ENCODE data around the gene KLHDC2. TPM values are rescaled to one million over a fixed set of nuclear protein-coding genes. Genes with fewer than 3 reads are reported as not detected.
"Not testable (repeated sequence)": the region's sequence is repeated elsewhere in the genome, so short reads cannot be mapped to it uniquely, and the experiment has no call there.

KLHDC2 gene
- polyA plus RNA-seq: 100 to 1,000 TPM in 2 of 4 donors, 10 to 100 TPM in 2; 40.0 to 135 (median 103) TPM
- long read RNA-seq, donor 1: 0 reads
- long read RNA-seq, donor 2, full-length matches to known transcripts: 6 of 34 reads
- long read RNA-seq, donor 2, partial matches to known transcripts: 28 of 34 reads
- long read RNA-seq, donor 2, other reads (novel, unspliced or antisense): 0 of 34 reads
- long read RNA-seq, donor 3, full-length matches to known transcripts: 24 of 24 reads
- long read RNA-seq, donor 3, partial matches to known transcripts: 0 of 24 reads
- long read RNA-seq, donor 3, other reads (novel, unspliced or antisense): 0 of 24 reads
- long read RNA-seq, donor 4, full-length matches to known transcripts: 1 of 1 reads
- long read RNA-seq, donor 4, partial matches to known transcripts: 0 of 1 reads
- long read RNA-seq, donor 4, other reads (novel, unspliced or antisense): 0 of 1 reads
- long read RNA-seq, donor 5, full-length matches to known transcripts: 5 of 5 reads
- long read RNA-seq, donor 5, partial matches to known transcripts: 0 of 5 reads
- long read RNA-seq, donor 5, other reads (novel, unspliced or antisense): 0 of 5 reads
- long read RNA-seq, donor 6, full-length matches to known transcripts: 25 of 80 reads
- long read RNA-seq, donor 6, partial matches to known transcripts: 47 of 80 reads
- long read RNA-seq, donor 6, other reads (novel, unspliced or antisense): 8 of 80 reads
- long read RNA-seq, donor 7: 0 reads
- long read RNA-seq, donor 8, full-length matches to known transcripts: 1 of 1 reads
- long read RNA-seq, donor 8, partial matches to known transcripts: 0 of 1 reads
- long read RNA-seq, donor 8, other reads (novel, unspliced or antisense): 0 of 1 reads
- long read RNA-seq, donor 9, full-length matches to known transcripts: 5 of 5 reads
- long read RNA-seq, donor 9, partial matches to known transcripts: 0 of 5 reads
- long read RNA-seq, donor 9, other reads (novel, unspliced or antisense): 0 of 5 reads
- long read RNA-seq, donor 10, full-length matches to known transcripts: 41 of 149 reads
- long read RNA-seq, donor 10, partial matches to known transcripts: 108 of 149 reads
- long read RNA-seq, donor 10, other reads (novel, unspliced or antisense): 0 of 149 reads

- FAIRE-seq: no peak
- WGBS, 3 donors: 0% methylated on average over 47 to 86 of the region's 86 CpGs
- H3K27ac ChIP-seq (ENCODE audit: low read depth in 1 of 3, low read length in 2 of 3): peak within 1 kb of the TSS; percentile 96 to 100 (median 96)
- no peaks in the 10 kb centered on the region for H3K9me3 ChIP-seq (ENCODE audit: control insufficient read depth in 2 of 2, insufficient read depth in 1 of 2, low read depth in 1 of 2, low read length in 1 of 2)
- H3K4me3 ChIP-seq (ENCODE audit: low read depth in 1 of 3, low read length in 3 of 3): peak within 1 kb of the TSS; percentile 79 to 98 (median 89)
- no peaks in the 10 kb centered on the region for H3K27me3 ChIP-seq (ENCODE audit: control insufficient read depth in 3 of 3, insufficient read depth in 3 of 3, low read length in 3 of 3)
- H3K36me3 ChIP-seq (ENCODE audit: control insufficient read depth in 3 of 3, insufficient read depth in 2 of 3, low read depth in 1 of 3, low read length in 3 of 3): peaks cover 0 to 8% (median 0%) of the 10 kb centered on the region in 3 donors
- peak; percentile 85 to 95 for DNase-seq
- H3K4me1 ChIP-seq (ENCODE audit: control insufficient read depth in 3 of 3, insufficient read depth in 2 of 3, low read depth in 1 of 3, low read length in 2 of 3): peaks cover 4 to 26% (median 4%) of the 10 kb centered on the region in 3 donors
These were observed at the start of gene KLHDC2 for GRCh38 chr14:49767571-49768300. KLHDC2 (plus strand) TSS chr14:49768153; CDS start chr14:49768469, 316 bp downstream.

DNA sequence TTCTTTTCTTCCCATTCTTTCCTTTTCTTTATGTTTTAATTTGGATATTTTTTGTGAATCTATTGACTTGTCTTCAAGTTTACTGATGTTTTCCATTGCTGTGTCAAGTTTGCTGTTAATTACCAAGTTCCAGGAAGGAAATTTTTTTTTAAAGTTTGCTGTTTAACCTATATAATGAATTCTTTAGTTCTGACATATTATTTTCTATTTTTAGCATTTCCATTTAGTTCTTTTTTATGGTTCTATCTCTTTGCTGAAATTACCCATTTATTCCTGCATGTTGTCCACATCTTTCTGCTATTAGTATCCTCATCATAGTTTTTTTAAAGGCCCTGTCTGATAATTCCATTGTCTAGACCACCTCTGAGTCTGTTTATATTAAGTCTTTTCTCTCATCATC, 47.2 kb upstream of the KLHDC2 start:
- Histone ChIP-seq H3K27me3 (ENCODE audit: control insufficient read depth in 3 of 3, insufficient read depth in 3 of 3, low read length in 3 of 3) (no peaks in the 10 kb centered on the region), H3K4me1 (ENCODE audit: control insufficient read depth in 3 of 3, insufficient read depth in 2 of 3, low read depth in 1 of 3, low read length in 2 of 3) (no peaks in the 10 kb centered on the region), H3K4me3 (ENCODE audit: low read depth in 1 of 3, low read length in 3 of 3) (no peak overlapping the region), H3K27ac (ENCODE audit: low read depth in 1 of 3, low read length in 2 of 3) (no peak overlapping the region), H3K9me3 (ENCODE audit: control insufficient read depth in 2 of 2, insufficient read depth in 1 of 2, low read depth in 1 of 2, low read length in 1 of 2) (peaks cover 0 to 9% of the 10 kb centered on the region in 2 donors), H3K36me3 (ENCODE audit: control insufficient read depth in 3 of 3, insufficient read depth in 2 of 3, low read depth in 1 of 3, low read length in 3 of 3) (peaks cover 0 to 26% (median 0%) of the 10 kb centered on the region in 3 donors)
- DNase-seq (no peak), FAIRE-seq (no peak)

GRCh38 chr14:49721733-49722435, 46.1 kb upstream of the KLHDC2 start:
- H3K27ac ChIP-seq (ENCODE audit: low read depth in 1 of 3, low read length in 2 of 3): not testable (repeated sequence)

DNA sequence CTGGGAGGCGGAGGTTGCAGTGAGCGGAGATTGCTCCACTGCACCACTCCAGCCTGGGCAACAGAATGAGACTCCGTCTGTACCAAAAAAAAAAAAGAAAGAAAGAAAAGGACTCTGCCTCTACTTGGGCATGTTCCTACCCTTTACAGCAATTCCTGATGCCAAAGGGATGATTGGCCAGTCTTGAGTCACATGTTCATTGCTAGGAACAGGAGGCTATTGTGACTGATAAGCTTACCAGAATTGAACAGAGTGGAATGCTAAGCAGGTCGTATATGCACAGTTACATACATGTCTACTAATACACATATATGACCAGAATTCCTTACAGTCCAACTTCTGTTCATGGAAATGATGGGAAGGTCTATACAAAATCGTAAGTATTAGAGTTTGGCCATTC, 40.8 kb upstream of the KLHDC2 start:
- no peaks in the 10 kb centered on the region for H3K27me3 ChIP-seq (ENCODE audit: control insufficient read depth in 3 of 3, insufficient read depth in 3 of 3, low read length in 3 of 3)
- WGBS, 3 donors: 83 to 89% (median 89%) methylated on average over 5 of the region's 5 CpGs
- FAIRE-seq (no peak), DNase-seq (no peak)
- H3K4me1 ChIP-seq (ENCODE audit: control insufficient read depth in 3 of 3, insufficient read depth in 2 of 3, low read depth in 1 of 3, low read length in 2 of 3): no peaks in the 10 kb centered on the region
- H3K27ac ChIP-seq (ENCODE audit: low read depth in 1 of 3, low read length in 2 of 3): no peak overlapping the region
- H3K36me3 ChIP-seq (ENCODE audit: control insufficient read depth in 3 of 3, insufficient read depth in 2 of 3, low read depth in 1 of 3, low read length in 3 of 3): peaks cover 2 to 13% (median 3%) of the 10 kb centered on the region in 3 donors
- H3K9me3 ChIP-seq (ENCODE audit: control insufficient read depth in 2 of 2, insufficient read depth in 1 of 2, low read depth in 1 of 2, low read length in 1 of 2): no peaks in the 10 kb centered on the region
- no peak overlapping the region for H3K4me3 ChIP-seq (ENCODE audit: low read depth in 1 of 3, low read length in 3 of 3)

More at GRCh38 chr14:49721733-49722435, 46.1 kb upstream of the KLHDC2 start:
- not testable (repeated sequence) for H3K27me3 ChIP-seq (ENCODE audit: control insufficient read depth in 3 of 3, insufficient read depth in 3 of 3, low read length in 3 of 3); H3K4me1 ChIP-seq (ENCODE audit: control insufficient read depth in 3 of 3, insufficient read depth in 2 of 3, low read depth in 1 of 3, low read length in 2 of 3); FAIRE-seq; H3K4me3 ChIP-seq (ENCODE audit: low read depth in 1 of 3, low read length in 3 of 3); DNase-seq; H3K9me3 ChIP-seq (ENCODE audit: control insufficient read depth in 2 of 2, insufficient read depth in 1 of 2, low read depth in 1 of 2, low read length in 1 of 2)
- 89 to 97% (median 90%) methylated on average over 9 of the region's 9 CpGs for WGBS, 3 donors
- H3K36me3 ChIP-seq (ENCODE audit: control insufficient read depth in 3 of 3, insufficient read depth in 2 of 3, low read depth in 1 of 3, low read length in 3 of 3): peaks cover 0 to 28% (median 2%) of the 10 kb centered on the region in 3 donors

- no peak overlapping the region for H3K27ac ChIP-seq (ENCODE audit: low read depth in 1 of 3, low read length in 2 of 3)
- no peak overlapping the region for H3K4me3 ChIP-seq (ENCODE audit: low read depth in 1 of 3, low read length in 3 of 3)
- DNase-seq (no peak), FAIRE-seq (no peak)
- H3K9me3 ChIP-seq (ENCODE audit: control insufficient read depth in 2 of 2, insufficient read depth in 1 of 2, low read depth in 1 of 2, low read length in 1 of 2): no peaks in the 10 kb centered on the region
- no peaks in the 10 kb centered on the region for H3K4me1 ChIP-seq (ENCODE audit: control insufficient read depth in 3 of 3, insufficient read depth in 2 of 3, low read depth in 1 of 3, low read length in 2 of 3)
- peaks cover 0 to 5% (median 0%) of the 10 kb centered on the region in 3 donors for H3K36me3 ChIP-seq (ENCODE audit: control insufficient read depth in 3 of 3, insufficient read depth in 2 of 3, low read depth in 1 of 3, low read length in 3 of 3)
- H3K27me3 ChIP-seq (ENCODE audit: control insufficient read depth in 3 of 3, insufficient read depth in 3 of 3, low read length in 3 of 3): no peaks in the 10 kb centered on the region
- 89 to 93% (median 89%) methylated on average over 3 of the region's 3 CpGs for WGBS, 3 donors
These were observed 35.1 kb upstream of the KLHDC2 start for GRCh38 chr14:49732896-49733295.

DNA sequence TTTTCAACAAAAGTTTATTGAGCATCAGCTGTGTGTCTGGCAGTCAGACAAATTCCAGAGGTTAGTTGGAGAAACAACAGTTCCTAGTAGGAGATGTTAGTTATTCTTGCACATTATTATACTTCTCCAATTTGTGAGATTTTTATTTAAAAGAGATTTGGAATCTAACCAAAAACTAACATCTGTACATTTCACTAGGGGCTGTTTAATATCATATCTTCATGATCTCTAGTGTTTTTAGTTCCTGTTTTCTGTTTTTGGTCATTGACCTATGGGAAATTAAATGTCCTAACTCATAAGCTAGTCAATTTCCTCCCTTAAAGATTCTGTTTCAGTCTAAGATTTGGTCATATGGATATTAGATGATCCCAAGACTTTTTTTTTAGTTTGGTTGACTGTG, 34.1 kb upstream of the KLHDC2 start:
- no peak for FAIRE-seq
- DNase-seq: no peak
- Histone ChIP-seq H3K36me3 (ENCODE audit: control insufficient read depth in 3 of 3, insufficient read depth in 2 of 3, low read depth in 1 of 3, low read length in 3 of 3) (peaks cover 0 to 3% (median 0%) of the 10 kb centered on the region in 3 donors), H3K9me3 (ENCODE audit: control insufficient read depth in 2 of 2, insufficient read depth in 1 of 2, low read depth in 1 of 2, low read length in 1 of 2) (no peaks in the 10 kb centered on the region), H3K4me3 (ENCODE audit: low read depth in 1 of 3, low read length in 3 of 3) (no peak overlapping the region), H3K4me1 (ENCODE audit: control insufficient read depth in 3 of 3, insufficient read depth in 2 of 3, low read depth in 1 of 3, low read length in 2 of 3) (no peaks in the 10 kb centered on the region), H3K27me3 (ENCODE audit: control insufficient read depth in 3 of 3, insufficient read depth in 3 of 3, low read length in 3 of 3) (no peaks in the 10 kb centered on the region), H3K27ac (ENCODE audit: low read depth in 1 of 3, low read length in 2 of 3) (no peak overlapping the region)

DNA sequence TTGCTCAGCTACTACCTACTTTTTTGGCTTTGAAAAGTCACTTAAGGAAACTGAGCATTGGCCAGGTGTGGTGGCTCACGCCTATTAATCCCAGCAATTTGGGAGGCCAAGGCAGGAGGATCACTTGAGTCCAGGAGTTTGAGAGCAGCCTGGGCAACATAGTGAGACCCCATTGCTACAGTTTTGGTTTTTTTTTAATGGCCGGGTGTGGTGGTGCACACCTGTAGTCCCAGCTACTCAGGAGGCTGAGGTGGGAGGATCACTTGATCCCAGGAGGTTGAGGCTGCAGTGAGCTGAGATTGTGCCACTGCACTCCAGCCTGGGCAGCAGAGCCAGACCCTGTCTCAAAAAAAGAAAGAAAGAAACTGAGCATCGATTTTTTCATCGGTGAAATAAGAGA, 32.3 kb upstream of the KLHDC2 start:
- not testable (repeated sequence) for H3K27me3 ChIP-seq (ENCODE audit: control insufficient read depth in 3 of 3, insufficient read depth in 3 of 3, low read length in 3 of 3); FAIRE-seq; H3K36me3 ChIP-seq (ENCODE audit: control insufficient read depth in 3 of 3, insufficient read depth in 2 of 3, low read depth in 1 of 3, low read length in 3 of 3); H3K4me3 ChIP-seq (ENCODE audit: low read depth in 1 of 3, low read length in 3 of 3); DNase-seq; H3K9me3 ChIP-seq (ENCODE audit: control insufficient read depth in 2 of 2, insufficient read depth in 1 of 2, low read depth in 1 of 2, low read length in 1 of 2); H3K27ac ChIP-seq (ENCODE audit: low read depth in 1 of 3, low read length in 2 of 3); H3K4me1 ChIP-seq (ENCODE audit: control insufficient read depth in 3 of 3, insufficient read depth in 2 of 3, low read depth in 1 of 3, low read length in 2 of 3)
- 86 to 99% (median 97%) methylated on average over 4 of the region's 4 CpGs for WGBS, 3 donors
